Activated CD8-positive, alpha-beta memory T cell treated with anti-CD3 and anti-CD28 coated beads for 48 hours (primary cell): ENCODE results near the gene STOX2.

ENCODE experiments used
- DNase-seq, 3 experiments: peaks; one replicate each; pipeline ENCODE4 v3.0.0-alpha.2; 2020; ENCODE audit warnings: low read depth in 2 of 3, low spot score in 2 of 3

The STOX2 gene

GRCh38 chr4:184067931-184068554, 162.9 kb downstream of the STOX2 start:
- no peak for DNase-seq
